ENCODE data around the gene KCNQ1.

DNA sequence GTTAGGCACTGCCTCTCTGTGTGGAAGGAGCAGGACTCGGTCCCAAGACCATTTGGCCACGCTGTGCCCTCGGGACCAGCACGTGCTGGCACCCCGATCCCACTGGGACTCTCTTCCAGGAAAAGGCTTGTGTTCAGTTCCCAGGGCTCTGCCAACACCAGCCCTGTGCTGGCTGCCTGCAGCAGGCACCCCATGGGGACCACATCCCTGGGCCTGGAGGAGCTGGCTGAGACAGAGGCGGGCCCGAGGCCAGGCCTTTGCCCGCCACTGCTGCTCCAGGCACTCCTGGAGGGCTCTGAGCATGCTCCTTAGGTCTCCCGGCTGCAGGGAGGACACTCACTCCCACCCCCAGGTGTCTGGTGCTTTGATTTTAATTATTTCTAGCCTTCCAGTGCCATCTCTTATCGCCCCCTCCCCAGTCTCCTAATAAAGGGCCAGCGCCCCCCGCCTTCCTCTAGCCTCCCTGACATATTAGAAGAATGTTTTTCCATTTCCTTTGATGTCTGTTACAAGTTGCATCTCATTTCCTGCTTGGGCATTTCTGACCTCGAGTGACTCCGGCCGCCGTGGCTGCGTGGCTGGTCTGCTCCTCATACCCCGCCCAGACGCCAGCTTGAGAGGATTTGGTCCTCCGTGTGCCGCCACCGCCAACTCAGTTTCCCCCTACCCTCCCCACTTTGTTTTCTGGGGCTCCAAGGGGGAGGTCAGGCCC, 426.3 kb downstream of the KCNQ1 start:
- TF ChIP-seq EZH2 (IDR thresholded peaks at IDR 0.05; ENCODE audit: borderline replicate concordance, insufficient read depth, low read length, poor library complexity, severe bottlenecking) (no peak), POLR2AphosphoS5 (IDR thresholded peaks at IDR 0.05) (no peak)
- TF ChIP-seq, protein P1, sequence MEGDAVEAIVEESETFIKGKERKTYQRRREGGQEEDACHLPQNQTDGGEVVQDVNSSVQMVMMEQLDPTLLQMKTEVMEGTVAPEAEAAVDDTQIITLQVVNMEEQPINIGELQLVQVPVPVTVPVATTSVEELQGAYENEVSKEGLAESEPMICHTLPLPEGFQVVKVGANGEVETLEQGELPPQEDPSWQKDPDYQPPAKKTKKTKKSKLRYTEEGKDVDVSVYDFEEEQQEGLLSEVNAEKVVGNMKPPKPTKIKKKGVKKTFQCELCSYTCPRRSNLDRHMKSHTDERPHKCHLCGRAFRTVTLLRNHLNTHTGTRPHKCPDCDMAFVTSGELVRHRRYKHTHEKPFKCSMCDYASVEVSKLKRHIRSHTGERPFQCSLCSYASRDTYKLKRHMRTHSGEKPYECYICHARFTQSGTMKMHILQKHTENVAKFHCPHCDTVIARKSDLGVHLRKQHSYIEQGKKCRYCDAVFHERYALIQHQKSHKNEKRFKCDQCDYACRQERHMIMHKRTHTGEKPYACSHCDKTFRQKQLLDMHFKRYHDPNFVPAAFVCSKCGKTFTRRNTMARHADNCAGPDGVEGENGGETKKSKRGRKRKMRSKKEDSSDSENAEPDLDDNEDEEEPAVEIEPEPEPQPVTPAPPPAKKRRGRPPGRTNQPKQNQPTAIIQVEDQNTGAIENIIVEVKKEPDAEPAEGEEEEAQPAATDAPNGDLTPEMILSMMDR (IDR thresholded peaks at IDR 0.05; ENCODE audit: poor library complexity, severe bottlenecking), result no peak

Measured in neural cell (in vitro differentiated cells).